ENCODE data around the gene KDM3A.

GRCh38 chr2:86510436-86510933 lies 69.3 kb downstream of the KDM3A start:
- TF ChIP-seq CTCF (IDR thresholded peaks at IDR 0.05 in 2 of 3, conservative IDR thresholded peaks at IDR 0.05 in 1 of 3; ENCODE audit: control insufficient read depth in 2 of 3, extremely low read depth in 1 of 3, insufficient read depth in 1 of 3, low read depth in 3 of 3, low read length in 3 of 3) (no peak), BHLHE40 (IDR thresholded peaks at IDR 0.05; ENCODE audit: borderline replicate concordance in 1 of 2, low read depth in 2 of 2, low read length in 1 of 2) (no peak), POLR2AphosphoS5 (IDR thresholded peaks at IDR 0.05; ENCODE audit: low read length) (no peak), ELK1 (IDR thresholded peaks at IDR 0.05; ENCODE audit: low read depth, low read length) (no peak), NKRF (conservative IDR thresholded peaks at IDR 0.05) (no peak), TARDBP (IDR thresholded peaks at IDR 0.05; ENCODE audit: borderline replicate concordance) (no peak), EZH2 (IDR thresholded peaks at IDR 0.05; ENCODE audit: borderline replicate concordance, control insufficient read depth, low read depth, low read length) (no peak), NFIC (IDR thresholded peaks at IDR 0.05; ENCODE audit: low read depth, low read length) (no peak), BCL11A (IDR thresholded peaks at IDR 0.05; ENCODE audit: low read depth, low read length) (no peak), MAX (IDR thresholded peaks at IDR 0.05; ENCODE audit: low read depth, low read length) (no peak)
